RKO (cell line): ENCODE measurements around the gene ATPAF1.

Experiments used
- DNase-seq: peaks from one replicate; pipeline ENCODE4 v3.0.0-alpha.2; 2016; ENCODE audit warnings: low spot score

Gene ATPAF1

DNA sequence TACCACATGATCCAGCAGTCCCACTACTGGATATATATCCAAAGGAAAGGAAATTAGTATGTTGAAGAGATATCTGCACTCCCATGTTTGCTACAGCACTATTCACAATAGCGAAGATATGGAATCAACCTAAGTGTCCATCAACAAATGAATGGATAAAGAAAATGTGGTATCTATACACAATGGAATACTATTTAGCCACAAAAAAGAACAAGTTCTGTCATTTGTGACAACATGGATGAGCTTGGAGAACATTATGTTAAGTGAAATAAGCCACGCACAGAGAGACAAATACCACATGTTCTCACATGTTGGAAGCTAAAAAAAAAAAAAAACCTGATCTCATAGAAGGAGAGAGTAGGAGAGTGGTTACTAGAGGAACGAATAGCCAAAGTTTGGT, 17.7 kb downstream of the ATPAF1 start:
- no peak for DNase-seq

DNA sequence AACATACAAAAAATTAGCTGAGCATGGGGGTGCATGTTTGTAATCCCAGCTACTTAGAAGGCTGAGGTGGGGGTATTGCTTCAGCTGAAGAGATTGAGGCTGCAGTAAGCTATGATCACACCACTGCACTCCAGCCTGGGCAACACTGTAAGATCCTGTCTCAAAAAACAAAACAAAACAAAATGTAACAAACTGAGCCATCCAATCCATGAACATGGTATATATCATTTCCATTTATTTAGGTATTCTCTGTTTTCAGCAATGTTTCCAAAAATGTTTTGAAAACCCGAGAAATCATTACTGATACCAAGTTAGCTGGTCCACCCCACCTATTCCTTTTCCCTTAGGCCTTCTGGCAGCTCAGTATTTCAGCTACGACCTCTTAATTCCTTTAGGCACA, 18.4 kb downstream of the ATPAF1 start:
- DNase-seq, result no peak

DNA sequence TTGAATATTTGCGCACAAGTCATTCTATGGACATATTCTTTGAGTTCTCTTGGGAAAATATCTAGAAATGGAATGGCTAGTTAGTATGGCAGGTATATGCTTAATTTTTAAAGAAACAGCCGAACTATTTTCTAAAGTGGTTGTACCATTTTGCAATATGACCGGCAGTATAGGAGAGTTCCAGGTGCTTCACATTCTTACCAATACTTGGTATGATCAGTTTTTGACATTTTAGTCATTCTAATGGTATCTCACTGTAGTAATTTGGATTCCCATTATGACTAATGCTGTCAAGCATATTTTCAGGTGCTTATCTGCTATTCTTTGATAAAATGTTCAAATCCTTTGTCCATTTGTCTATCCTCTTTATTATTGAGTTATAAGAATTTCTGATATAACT, 20.6 kb downstream of the ATPAF1 start:
- DNase-seq, result no peak

DNA sequence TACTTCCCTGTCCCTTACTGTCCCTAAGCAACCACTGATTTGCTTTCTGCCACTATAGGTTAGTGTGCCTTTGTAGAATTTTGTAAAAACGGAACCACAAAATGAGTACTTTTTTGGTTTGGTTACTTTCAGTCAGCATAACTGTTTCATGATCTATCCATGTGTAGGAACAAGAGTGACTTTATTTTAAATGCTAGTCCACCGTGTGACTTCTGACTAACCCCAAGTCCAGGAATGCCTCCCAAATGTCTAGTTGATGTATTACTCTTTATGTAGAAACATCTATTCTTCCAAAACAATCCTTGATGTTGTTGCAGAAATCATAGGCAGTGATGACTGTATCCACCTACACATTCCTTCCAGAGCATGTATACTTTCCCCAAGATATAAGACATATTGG, 21.3 kb downstream of the ATPAF1 start:
- DNase-seq, result no peak

DNA sequence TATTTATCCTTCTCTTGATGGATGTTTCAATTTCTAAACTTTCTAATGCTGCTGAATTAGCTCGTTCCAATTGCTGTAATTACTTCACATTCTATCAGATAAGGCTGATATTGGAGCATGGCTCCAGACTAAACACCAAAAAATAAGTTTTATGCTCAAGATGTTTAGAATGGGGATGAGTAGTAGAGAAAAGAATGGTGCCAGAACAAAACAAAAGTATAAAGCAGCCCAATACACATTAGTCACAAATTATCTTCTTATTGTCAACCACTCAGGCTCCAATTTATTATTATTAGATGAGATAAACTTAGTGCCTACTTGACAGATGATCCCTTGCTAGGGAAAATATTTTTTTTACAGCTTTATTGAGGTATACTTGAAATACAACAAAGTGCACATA, 21.8 kb downstream of the ATPAF1 start:
- DNase-seq, result no peak

DNA sequence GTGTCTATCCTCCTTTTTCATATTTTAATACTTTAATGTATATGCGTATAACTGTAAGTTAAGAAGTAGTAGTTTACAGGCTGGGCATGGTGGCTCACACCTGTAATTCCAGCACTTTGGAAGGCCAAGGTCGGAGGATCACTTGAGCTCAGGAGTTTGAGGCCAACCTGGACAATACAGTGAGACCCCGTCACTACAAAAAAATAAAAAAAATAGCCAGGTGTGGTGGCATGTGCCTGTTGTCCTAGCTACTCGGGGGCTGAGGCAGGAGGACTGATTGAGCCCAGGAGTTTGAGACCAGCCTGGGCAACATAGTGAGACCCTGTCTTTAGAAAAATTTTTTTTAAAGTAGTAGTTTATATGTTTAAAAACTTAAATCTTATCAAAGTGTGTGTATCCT, 22.3 kb downstream of the ATPAF1 start:
- DNase-seq, result no peak

DNA sequence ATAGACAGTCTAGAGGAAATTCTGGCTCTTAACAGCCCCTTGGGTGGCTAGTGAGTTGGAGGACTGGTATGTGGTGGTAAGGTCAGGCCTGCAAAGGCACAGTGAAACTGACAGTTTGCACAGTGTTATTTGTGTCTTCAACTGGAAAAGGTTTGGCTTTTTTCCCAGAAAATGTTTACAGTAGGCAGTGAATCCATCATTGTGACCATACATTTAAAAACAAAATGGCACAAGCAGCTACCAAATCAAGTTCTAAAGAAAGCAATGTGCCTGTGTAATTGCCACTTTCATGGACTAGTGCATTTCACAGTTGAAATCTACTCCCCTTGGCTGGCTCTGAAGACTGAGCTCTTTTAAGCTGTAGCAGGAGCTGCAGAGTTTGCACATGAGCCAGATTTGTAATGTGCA, 24.8 kb downstream of the ATPAF1 start:
- DNase-seq, result no peak

DNA sequence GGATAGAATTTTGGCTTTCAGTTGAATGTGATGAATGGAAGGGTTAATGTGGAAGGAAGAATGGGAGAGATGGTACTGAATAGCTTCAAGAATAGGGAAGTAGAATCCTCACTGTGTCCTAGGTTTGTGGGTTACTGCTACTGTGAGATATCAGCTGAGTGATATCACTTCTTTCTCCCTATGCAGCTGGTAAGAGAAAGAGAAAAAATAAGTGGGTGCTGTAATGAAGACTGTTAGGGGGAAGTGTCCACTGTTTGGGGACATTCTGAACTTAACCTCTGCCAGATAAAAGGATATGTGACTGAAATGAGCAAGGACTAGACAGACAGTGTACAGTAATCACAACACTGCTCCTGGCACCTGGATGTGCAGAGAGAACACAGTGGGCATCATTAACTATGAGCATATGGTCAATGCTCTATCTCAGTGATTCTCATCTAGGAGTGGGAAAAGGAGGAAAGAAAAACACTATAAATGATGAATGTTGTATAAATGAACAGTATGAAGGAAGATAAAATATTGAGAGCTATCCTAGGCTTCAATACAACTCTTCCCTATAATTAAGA, 26.0 kb downstream of the ATPAF1 start:
- DNase-seq, result no peak

DNA sequence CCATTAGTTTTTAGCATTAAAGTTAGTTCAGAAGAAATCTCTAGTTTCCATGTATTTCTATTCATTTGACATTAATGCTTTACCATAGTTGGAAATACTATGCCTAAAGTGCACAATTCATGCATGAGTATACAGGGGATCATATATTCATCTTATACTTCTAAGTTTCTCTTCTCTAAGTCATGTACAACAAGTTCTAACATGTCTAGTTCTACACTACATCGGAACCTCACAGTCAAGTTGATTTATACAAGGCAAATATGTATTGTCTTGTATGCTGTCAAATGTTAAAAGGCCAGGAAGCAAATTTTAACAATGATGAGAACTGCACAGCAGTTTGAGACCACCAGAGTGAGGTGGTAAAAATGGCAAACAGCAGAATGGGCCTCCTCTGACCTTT, 28.6 kb downstream of the ATPAF1 start:
- no peak for DNase-seq

DNA sequence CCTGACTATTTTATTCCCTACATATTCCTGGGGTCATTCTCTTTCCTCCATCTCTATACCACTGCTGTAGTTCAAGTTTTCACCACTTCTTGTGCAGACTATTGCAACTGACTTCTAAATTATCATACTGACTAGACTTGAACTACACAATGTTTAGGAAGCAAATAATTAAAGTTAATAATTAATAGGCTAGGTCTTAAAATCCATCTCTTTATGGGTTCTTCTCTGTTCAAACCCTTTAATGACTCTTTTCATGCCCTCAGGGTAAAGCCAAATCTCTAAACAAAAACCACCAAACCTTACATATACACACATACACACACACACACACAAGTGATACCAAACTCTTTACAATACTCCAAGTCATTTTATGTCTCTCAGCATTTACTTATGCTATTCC, 29.2 kb downstream of the ATPAF1 start:
- DNase-seq, result no peak

DNA sequence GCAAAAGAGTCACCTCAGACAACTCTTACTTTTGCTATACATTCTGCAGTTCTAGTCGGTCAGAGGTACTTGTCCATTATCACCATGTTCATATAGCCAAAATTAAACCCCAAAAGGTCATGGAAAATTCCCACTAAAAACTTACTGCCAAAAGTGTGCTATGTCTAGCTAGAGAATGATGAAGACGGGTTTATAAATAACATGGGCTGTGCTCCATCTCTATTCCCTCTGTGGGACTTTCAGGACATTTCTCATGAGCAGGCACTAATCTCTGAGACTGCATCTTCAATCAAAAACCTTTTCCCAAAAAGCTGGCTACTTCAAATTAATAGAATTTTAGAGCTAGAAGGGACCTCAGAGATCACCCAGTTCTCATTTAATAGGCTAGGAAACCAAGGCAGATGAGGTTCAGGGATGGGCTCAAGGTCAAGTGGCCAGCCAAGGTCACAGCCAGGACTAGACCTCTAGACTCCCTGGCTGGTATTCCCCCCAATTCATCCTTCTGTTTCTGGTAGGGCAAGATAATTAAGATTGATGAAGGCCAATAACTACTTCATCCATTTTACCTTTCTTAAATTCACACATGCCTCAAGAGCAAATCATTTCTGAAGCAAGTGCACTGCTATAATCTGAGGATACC, 30.6 kb downstream of the ATPAF1 start:
- no peak for DNase-seq

DNA sequence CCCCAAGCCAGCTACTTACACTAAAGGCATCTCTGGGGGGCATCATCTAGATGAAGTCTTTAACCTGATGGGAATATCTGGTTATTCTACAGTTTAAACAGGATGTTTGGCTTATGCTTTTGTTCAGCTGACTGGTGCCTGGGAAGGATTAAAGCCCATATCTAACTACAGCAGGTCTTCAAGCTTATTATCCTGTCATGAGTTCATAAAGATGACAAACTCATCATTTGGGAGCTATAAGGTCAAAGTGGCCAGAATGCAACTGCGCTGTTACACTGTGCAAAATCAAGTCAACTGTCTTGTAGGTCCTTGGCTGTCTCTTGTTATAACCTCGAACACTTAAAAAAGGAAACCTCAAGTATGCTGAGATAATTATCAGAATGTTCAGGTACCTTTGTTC, 33.0 kb downstream of the ATPAF1 start:
- no peak for DNase-seq

DNA sequence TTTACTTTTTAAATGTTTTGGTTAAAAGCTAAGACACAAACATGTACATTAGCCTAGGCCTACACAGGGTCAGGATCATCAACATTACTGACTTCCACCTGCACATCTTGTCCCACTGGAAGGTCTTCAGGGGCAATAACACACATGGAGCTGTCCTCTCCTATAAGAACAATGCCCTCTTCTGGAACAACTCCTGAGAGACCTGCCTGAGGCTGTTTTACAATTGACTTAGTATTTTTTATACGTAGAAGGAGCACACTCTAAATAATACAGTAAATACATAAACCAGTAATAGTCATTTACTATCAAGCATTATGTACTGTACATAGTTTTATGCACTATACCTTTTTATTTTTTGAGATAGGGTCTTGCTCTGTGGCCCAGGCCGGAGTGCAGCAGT, 37.4 kb downstream of the ATPAF1 start:
- no peak for DNase-seq

DNA sequence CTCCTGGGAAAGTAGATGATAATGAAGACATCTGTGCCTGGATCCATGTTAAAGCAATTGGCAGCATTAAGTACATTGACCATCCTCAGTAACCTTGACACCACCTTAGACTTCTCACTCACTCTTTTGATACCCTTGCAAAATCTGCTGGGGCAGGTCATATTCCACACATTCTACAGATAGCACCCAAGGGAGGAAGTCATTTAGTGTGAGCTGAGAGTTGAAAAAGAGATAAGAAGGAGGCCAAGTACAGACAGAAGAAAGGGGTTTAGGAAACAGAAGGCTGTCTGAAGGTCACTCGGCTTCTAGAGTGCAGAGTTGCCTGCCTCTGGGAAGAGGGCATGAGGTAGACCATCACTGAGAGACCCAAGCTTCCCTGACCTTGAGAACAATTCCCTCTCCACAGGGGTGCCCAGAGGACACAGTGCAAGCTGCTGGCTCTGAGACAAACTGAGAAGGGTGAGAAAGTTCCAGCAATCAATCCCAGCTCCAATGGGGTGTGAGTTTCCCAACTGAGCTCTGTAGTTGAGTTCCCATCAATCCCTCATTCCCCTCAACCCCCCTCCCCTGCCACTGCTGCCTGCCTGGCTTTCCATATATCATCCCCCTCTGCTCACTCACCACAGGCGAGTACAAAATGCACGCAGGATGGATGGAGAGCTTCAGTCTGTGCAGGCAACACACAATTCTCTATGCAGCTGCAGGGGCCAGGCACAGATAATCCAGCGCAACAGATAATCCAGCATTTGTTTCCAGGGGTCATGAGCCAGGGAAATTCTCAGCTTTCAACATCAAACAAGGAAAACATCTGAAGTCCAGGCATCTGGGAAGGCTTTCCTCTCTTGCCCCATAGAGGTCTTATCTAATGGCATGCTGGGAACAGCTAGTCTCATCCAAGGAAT, 44.2 kb downstream of the ATPAF1 start:
- no peak for DNase-seq

DNA sequence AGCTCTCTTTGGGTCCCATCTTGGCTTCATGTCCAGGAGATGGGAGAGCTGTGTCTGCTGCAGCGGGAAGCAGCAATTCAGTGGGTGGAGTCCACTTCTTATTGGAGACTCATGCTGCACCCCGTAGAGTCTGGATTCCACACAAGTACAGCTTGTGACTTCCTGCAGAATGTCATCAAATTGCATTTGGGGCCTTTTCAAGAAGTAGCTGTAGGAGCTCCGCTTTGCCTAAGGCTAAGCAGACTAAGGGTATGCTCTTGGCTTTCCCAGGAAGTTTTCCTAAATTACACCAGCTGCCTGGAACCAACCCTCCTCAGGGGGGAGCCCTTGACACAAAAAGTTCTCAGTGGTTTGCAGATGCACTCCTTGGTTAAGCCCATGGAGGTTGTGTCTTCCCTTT, 45.8 kb downstream of the ATPAF1 start:
- DNase-seq, result peak; percentile 34

DNA sequence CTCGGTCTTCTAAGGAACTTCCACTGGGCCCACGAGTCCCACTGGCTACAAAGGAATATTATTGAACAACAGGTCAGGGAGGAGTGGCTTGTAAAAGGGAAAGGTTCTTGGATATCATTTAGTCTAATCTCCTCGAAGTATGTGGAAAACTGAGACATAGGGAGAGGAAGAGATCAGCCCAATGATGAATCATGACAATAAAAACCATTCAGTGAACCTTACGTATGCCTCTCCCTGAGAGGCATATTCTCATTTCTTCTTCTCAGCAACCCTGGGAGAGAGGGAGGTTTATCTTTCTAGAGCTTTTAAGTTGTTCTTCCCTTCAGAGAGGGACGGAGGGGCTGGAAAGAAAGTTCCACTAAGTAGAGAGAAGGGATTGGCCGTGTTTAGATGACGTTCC, 46.2 kb downstream of the ATPAF1 start:
- no peak for DNase-seq

DNA sequence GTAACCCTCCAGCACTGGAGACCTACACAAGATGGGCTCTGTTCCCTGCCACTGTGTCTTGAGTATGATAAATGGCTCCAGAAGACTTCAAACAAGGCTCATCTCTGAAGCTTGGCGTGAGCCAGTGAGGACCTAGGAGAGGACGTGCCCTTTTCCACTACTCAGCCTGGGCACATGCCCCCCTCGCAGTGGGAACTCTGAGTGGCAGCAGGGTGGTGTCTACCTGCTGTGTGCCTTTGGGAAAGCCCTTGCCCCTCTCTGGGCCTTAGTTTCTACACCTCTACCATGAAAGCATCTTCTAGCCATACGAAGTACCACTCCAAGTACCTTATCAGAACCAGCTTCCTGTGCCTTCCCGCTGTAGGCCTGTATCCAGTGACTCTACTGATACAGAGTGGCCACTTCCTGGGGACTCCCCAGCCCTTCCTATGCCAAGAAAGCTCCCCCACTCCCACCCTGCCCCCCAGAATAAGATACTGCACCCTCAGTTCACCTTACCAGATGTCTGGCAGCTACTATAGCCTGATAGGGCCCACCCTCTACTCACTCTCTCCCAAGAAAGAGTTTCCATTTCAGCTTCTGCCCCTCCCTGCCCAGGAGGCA, 48.4 kb downstream of the ATPAF1 start:
- no peak for DNase-seq

DNA sequence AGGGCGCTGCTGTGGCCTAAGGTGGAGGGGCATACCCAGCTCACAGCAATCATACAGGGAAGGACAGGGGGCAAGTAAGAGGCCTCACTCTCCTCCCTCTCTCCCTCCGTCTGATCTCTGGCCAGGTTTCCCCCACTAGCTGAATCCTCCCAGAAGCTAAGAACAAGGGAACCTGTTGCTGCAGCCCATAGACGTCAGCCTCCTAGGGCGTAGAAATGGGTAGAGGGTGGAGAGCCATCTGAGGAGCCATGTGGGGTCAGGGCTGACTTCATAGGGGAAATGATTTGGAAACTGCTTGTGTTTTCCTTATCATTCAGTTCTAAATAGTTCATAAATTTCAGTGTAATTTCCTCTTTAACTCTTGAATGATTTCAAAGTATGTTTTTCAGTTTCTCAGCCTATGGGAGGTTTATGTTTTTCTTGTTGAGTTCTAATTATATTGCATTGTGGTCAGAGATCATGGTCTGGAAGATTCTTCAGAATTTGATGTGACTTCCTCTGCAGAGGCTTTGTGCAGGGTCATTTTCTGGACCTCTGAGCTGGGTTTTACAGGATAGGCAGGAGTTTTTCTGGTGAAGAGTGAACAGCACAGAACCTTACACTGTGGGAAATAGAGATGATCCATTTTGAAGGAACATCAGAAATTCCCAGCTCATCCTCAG, 49.3 kb downstream of the ATPAF1 start:
- no peak for DNase-seq

DNA sequence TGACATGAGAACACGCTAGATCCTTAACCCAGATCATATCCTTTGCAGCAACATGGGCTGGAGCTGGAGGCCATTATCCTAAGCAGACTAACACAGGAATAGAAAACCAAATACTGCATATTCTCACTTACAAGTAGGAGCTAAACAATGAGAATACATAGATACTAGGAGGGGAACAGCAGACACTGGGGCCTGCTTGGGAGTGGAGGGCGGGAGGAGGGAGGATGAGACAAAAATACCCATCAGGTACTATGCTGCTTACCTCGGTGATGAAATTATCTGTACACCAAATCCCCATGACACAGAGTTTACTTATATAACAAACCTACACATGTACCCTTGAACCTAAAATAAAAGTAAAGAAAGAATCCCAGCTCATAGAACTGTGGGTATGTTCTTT, 50.3 kb downstream of the ATPAF1 start:
- DNase-seq, result no peak

DNA sequence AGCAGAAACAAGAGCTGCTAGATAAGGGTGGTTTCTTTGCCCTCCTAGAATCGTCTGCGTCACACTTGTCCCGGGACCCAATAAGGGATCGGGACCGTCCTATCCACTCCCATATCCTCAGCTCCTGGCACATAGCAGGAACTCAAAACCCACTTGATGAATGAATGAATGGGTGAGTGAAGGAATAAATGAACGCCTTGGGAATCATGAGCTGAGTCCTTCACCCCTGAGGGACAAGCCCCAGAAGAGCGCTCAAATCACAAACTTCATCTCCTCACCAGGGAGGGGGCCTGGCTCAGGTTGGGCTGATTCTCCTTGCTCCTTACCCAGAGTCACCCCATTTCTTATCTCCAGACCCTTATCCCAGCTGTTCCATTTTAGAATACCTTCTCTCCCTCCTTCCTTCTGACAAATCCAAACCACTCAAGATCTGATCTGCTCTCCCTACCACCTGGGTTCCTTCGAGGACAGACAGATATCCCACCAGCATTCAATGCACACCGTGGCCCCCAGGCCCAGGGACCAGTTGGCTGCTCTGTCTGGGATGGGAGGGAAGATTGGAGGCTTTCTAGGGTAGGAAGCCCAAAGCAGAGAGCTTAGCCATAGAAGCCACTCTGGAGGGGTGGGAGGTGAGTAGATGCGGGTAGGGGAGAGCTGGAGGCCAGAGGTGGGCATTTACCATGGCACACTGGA, 50.9 kb downstream of the ATPAF1 start:
- DNase-seq, result no peak

DNA sequence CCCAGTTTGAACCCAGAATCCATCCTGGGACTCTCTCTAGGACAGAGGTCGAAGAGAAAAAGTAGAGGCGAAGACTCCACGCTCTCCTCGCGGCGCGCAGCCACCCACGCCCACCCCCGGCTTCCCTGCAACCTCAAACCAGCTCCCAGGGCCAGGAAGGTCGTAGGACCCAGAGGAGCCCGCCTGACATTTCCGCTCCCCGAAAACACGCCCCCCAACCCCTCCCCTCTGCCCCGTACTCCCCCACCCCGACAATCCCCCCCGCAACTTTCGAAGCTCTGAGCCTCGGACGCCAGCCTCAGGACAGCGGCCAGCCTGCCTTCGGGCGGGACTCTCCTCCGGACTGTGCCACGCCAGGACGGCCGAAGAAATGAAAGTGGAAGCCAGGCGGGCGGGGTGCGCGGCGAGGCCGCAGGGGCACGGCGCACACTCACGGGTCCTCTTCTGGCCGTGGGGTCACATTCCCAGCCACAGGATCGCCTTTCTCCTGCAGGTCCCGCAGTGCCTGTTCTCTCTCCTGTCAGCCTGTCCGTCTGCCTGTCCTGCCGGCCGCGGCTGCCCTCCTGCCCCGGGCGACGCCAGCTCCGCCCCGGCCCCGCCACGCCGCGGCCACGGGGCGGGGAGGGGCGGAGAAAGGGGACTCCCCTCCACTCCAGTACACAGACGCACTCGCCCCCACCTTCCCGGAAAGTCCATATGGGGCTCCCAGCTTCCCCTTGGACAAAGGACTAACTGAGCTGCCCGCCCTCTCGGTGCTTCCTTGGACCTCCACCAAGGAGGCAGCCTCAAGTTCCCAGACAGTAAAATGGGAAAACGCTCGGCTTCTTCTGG, 51.7 kb downstream of the ATPAF1 start, which contains the start of gene MOB3C:
Gene MOB3C (minus strand): TSS at position 535 of the 831 bp plus-strand sequence. CDS start 3,490 bp downstream, outside the sequence.
- DNase-seq, result peak; percentile 79
